Measurements from ENCODE around the gene TEX54. TPM values are rescaled to one million over a fixed set of nuclear protein-coding genes. Genes with fewer than 3 reads are reported as not detected.

Gene TEX54
- total RNA-seq, 4 donors from 2014 or later, result not detected

GRCh38 chr11:62880231-62880802 is 47.7 kb upstream of the TEX54 start:
- DNase-seq (ENCODE audit: low spot score in 2 of 2), result no peak
- TF ChIP-seq CTCF (IDR thresholded peaks at IDR 0.05) (no peak), POLR2A (IDR thresholded peaks at IDR 0.05) (no peak), EP300 (IDR thresholded peaks at IDR 0.05) (no peak)
- H3K36me3 ChIP-seq, result peaks cover 5 to 30% (median 10%) of the 10 kb centered on the region in 3 donors
- H3K4me3 ChIP-seq, result peak overlapping the region; percentile 73 to 100 (median 93)
- peak overlapping the region; percentile 94 to 100 (median 99) for H3K27ac ChIP-seq
- H3K9me3 ChIP-seq, result no peaks in the 10 kb centered on the region
- no peaks in the 10 kb centered on the region for H3K27me3 ChIP-seq
- peaks cover 0 to 54% (median 36%) of the 10 kb centered on the region in 4 donors for H3K4me1 ChIP-seq
- 0% methylated on average over 13 to 16 of the region's 16 CpGs for WGBS, 2 donors

GRCh38 chr11:62879235-62879978 is 46.8 kb upstream of the TEX54 start:
- H3K27ac ChIP-seq, result peak overlapping the region; percentile 94 to 100 (median 99)
- TF ChIP-seq POLR2A (IDR thresholded peaks at IDR 0.05) (no peak), EP300 (IDR thresholded peaks at IDR 0.05) (peak in 1 of 2 donors; percentile 84)
- no peaks in the 10 kb centered on the region for H3K27me3 ChIP-seq
- H3K36me3 ChIP-seq, result peaks cover 0 to 21% (median 5%) of the 10 kb centered on the region in 3 donors
- peaks cover 0 to 45% (median 35%) of the 10 kb centered on the region in 4 donors for H3K4me1 ChIP-seq
- DNase-seq (ENCODE audit: low spot score in 2 of 2), result peak in 1 of 2 donors; percentile 64
- WGBS, 2 donors, result 34 to 47% methylated on average over 7 of the region's 7 CpGs
- H3K4me3 ChIP-seq, result peak overlapping the region; percentile 73 to 100 (median 93)
- H3K9me3 ChIP-seq, result no peaks in the 10 kb centered on the region

GRCh38 chr11:62876712-62877111 is 44.1 kb upstream of the TEX54 start:
- Histone ChIP-seq H3K27me3 (no peaks in the 10 kb centered on the region), H3K9me3 (no peaks in the 10 kb centered on the region), H3K4me3 (no peak overlapping the region), H3K27ac (no peak overlapping the region), H3K4me1 (peaks cover 0 to 21% (median 15%) of the 10 kb centered on the region in 4 donors), H3K36me3 (no peaks in the 10 kb centered on the region)
- no peak for TF ChIP-seq POLR2A (IDR thresholded peaks at IDR 0.05)
- no peak for TF ChIP-seq CTCF (IDR thresholded peaks at IDR 0.05)
- no peak for TF ChIP-seq EP300 (IDR thresholded peaks at IDR 0.05)
- DNase-seq (ENCODE audit: low spot score in 2 of 2), result no peak
- 87 to 91% methylated on average over 6 of the region's 6 CpGs for WGBS, 2 donors

- 79 to 83% methylated on average over 7 of the region's 7 CpGs for WGBS, 2 donors
- peaks cover 0 to 21% (median 15%) of the 10 kb centered on the region in 4 donors for H3K4me1 ChIP-seq
- no peak overlapping the region for H3K4me3 ChIP-seq
- no peaks in the 10 kb centered on the region for H3K9me3 ChIP-seq
- no peak for DNase-seq (ENCODE audit: low spot score in 2 of 2)
- H3K27ac ChIP-seq, result peak overlapping the region in 1 of 4 donors; percentile 0
- TF ChIP-seq CTCF (IDR thresholded peaks at IDR 0.05), result no peak
- TF ChIP-seq EP300 (IDR thresholded peaks at IDR 0.05), result no peak
- TF ChIP-seq POLR2A (IDR thresholded peaks at IDR 0.05), result no peak
- no peaks in the 10 kb centered on the region for H3K27me3 ChIP-seq
- H3K36me3 ChIP-seq, result no peaks in the 10 kb centered on the region
These were observed 43.2 kb upstream of the TEX54 start for GRCh38 chr11:62875698-62876478.

- no peaks in the 10 kb centered on the region for H3K9me3 ChIP-seq
- TF ChIP-seq CTCF (IDR thresholded peaks at IDR 0.05), result no peak
- no peak for TF ChIP-seq POLR2A (IDR thresholded peaks at IDR 0.05)
- no peak for TF ChIP-seq EP300 (IDR thresholded peaks at IDR 0.05)
- no peaks in the 10 kb centered on the region for H3K27me3 ChIP-seq
- DNase-seq (ENCODE audit: low spot score in 2 of 2), result no peak
- H3K4me3 ChIP-seq, result no peak overlapping the region
- H3K36me3 ChIP-seq, result no peaks in the 10 kb centered on the region
- H3K27ac ChIP-seq, result no peak overlapping the region
- peaks cover 0 to 17% (median 12%) of the 10 kb centered on the region in 4 donors for H3K4me1 ChIP-seq
- 94 to 97% methylated on average over 7 of the region's 7 CpGs for WGBS, 2 donors
These were observed 42.2 kb upstream of the TEX54 start for GRCh38 chr11:62874851-62875250.
